ENCODE data around the gene PNPLA6. TPM values are rescaled to one million over a fixed set of nuclear protein-coding genes. Genes with fewer than 3 reads are reported as not detected.

PNPLA6 gene
- total RNA-seq (100 to 1,000 TPM in 1 of 9 donors, 10 to 100 TPM in 8; 41.4 to 105 (median 49.9) TPM), polyA plus RNA-seq (10 to 100 TPM; 35.6 to 51.1 TPM)
- long read RNA-seq, donor 1, full-length matches to known transcripts = 7 of 62 reads
- long read RNA-seq, donor 1, partial matches to known transcripts = 45 of 62 reads
- long read RNA-seq, donor 1, other reads (novel, unspliced or antisense) = 10 of 62 reads
- long read RNA-seq, donor 2, full-length matches to known transcripts = 6 of 101 reads
- long read RNA-seq, donor 2, partial matches to known transcripts = 78 of 101 reads
- long read RNA-seq, donor 2, other reads (novel, unspliced or antisense) = 17 of 101 reads
- long read RNA-seq, donor 3, full-length matches to known transcripts = 11 of 100 reads
- long read RNA-seq, donor 3, partial matches to known transcripts = 73 of 100 reads
- long read RNA-seq, donor 3, other reads (novel, unspliced or antisense) = 16 of 100 reads

- intact Hi-C loops (cut with DNase I) = loop anchor here in 6 of 10 donors (10.0 kb wide), 2 partner anchors 141 to 1851 kb away; partner anchors contain the start of genes HSD11B1L (in 1 of the 6) and MICOS13 (in 1 of the 6)
- WGBS, 4 donors = 0 to 1% (median 0%) methylated on average over 37 to 76 of the region's 76 CpGs
Measured at GRCh38 chr19:7535047-7535997, at the start of gene PNPLA6. TSS of gene PNPLA6 (plus strand) at chr19:7535717. CDS start at chr19:7535789, 72 bp downstream.

GRCh38 chr19:7486923-7487322 lies 48.6 kb upstream of the PNPLA6 start:
- H3K36me3 ChIP-seq = no peaks in the 10 kb centered on the region
- no peaks in the 10 kb centered on the region for H3K27me3 ChIP-seq
- no peaks in the 10 kb centered on the region for H3K9me3 ChIP-seq
- intact Hi-C loops (cut with DNase I) = loop anchor here in 4 of 10 donors (5.0 kb wide), 2 partner anchors 35 to 45 kb away; partner anchors contain the start of gene MCOLN1 (in 3 of the 4)
- DNase-seq (no peak), ATAC-seq (no peak)
- no peak for TF ChIP-seq POLR2A (IDR thresholded peaks at IDR 0.05)
- TF ChIP-seq CTCF (IDR thresholded peaks at IDR 0.05) = no peak
- no peak overlapping the region for H3K4me3 ChIP-seq
- no peak overlapping the region for H3K27ac ChIP-seq
- 49 to 82% (median 63%) methylated on average over 2 of the region's 2 CpGs for WGBS, 4 donors
- peaks cover 0 to 37% (median 9%) of the 10 kb centered on the region in 12 donors for H3K4me1 ChIP-seq

More at GRCh38 chr19:7535047-7535997, at the start of gene PNPLA6:
- H3K4me1 ChIP-seq = peaks cover 0 to 25% (median 10%) of the 10 kb centered on the region in 12 donors
- no peaks in the 10 kb centered on the region for H3K9me3 ChIP-seq
- peaks cover 0 to 44% (median 38%) of the 10 kb centered on the region in 9 donors for H3K36me3 ChIP-seq
- peak; percentile 96 to 98 (median 97) for DNase-seq
- ATAC-seq = peak; percentile 78 to 90 (median 86)
- no peaks in the 10 kb centered on the region for H3K27me3 ChIP-seq
- H3K27ac ChIP-seq = peak within 1 kb of the TSS; percentile 57 to 96 (median 93)
- H3K4me3 ChIP-seq = peak within 1 kb of the TSS; percentile 62 to 98 (median 86)
- TF ChIP-seq CTCF (IDR thresholded peaks at IDR 0.05) = no peak
- peak in 1 of 2 donors; percentile 68 for TF ChIP-seq POLR2A (IDR thresholded peaks at IDR 0.05)

- ATAC-seq = peak; percentile 90 to 99 (median 98)
- Histone ChIP-seq H3K4me3 (peak within 1 kb of the TSS; percentile 45 to 90 (median 64)), H3K27ac (peak within 1 kb of the TSS in 11 of 12 donors; percentile 65 to 93 (median 82)), H3K9me3 (no peaks in the 10 kb centered on the region), H3K27me3 (no peaks in the 10 kb centered on the region), H3K36me3 (no peaks in the 10 kb centered on the region), H3K4me1 (peaks cover 0 to 34% (median 7%) of the 10 kb centered on the region in 12 donors)
- intact Hi-C loops (cut with DNase I) = loop anchor here in 5 of 10 donors (1.0 to 5.0 kb wide), 4 partner anchors 26 to 45 kb away; partner anchors contain the start of gene MCOLN1 (in 3 of the 5)
- TF ChIP-seq CTCF (IDR thresholded peaks at IDR 0.05) = no peak
- TF ChIP-seq POLR2A (IDR thresholded peaks at IDR 0.05) = peak; percentile 38 to 89
- WGBS, 4 donors = 1 to 2% (median 1%) methylated on average over 30 to 49 of the region's 49 CpGs
- peak; percentile 91 to 97 (median 93) for DNase-seq
Measured at GRCh38 chr19:7488736-7489353, 46.7 kb upstream of the PNPLA6 start, which contains the start of gene PEX11G. TSS of gene PEX11G (minus strand) at chr19:7489035. CDS start at chr19:7489010, 25 bp downstream.

Measured in heart left ventricle (tissue), 16 donors.